Muscle layer of colon (tissue), 2 donors: ENCODE results near the gene NCOR1.

ENCODE experiments used
- H3K27ac ChIP-seq: one replicate; pipeline ENCODE4 v1.7.0; 2013; ENCODE audit warnings: low read depth, mild to moderate bottlenecking, low read length, moderate library complexity
- H3K27me3 ChIP-seq, 2 donors: one replicate each; pipeline ENCODE4 v1.7.0; 2013; ENCODE audit warnings: low read length in 2 of 2, mild to moderate bottlenecking in 2 of 2; ENCODE audit not compliant: insufficient read depth in 2 of 2, control insufficient read depth in 1 of 2
- H3K36me3 ChIP-seq: one replicate; pipeline ENCODE4 v1.7.0; 2013; ENCODE audit warnings: mild to moderate bottlenecking, low read length; ENCODE audit not compliant: insufficient read depth
- H3K4me1 ChIP-seq: one replicate; pipeline ENCODE4 v1.7.0; 2013; ENCODE audit warnings: mild to moderate bottlenecking, low read length; ENCODE audit not compliant: insufficient read depth
- H3K4me3 ChIP-seq, 2 donors: one replicate each; pipeline ENCODE4 v1.7.0; 2013; ENCODE audit warnings: low read length in 2 of 2, low read depth in 1 of 2, mild to moderate bottlenecking in 1 of 2, moderate library complexity in 1 of 2
- H3K9ac ChIP-seq: one replicate; pipeline ENCODE4 v1.7.0; 2013; ENCODE audit warnings: low read length
- H3K9me3 ChIP-seq: one replicate; pipeline ENCODE4 v1.7.0; 2013; ENCODE audit warnings: mild to moderate bottlenecking, low read length
- donor health status: abdominal sarcoma.
- donor health status: Adenocarcinoma of cecum.

Gene NCOR1

DNA sequence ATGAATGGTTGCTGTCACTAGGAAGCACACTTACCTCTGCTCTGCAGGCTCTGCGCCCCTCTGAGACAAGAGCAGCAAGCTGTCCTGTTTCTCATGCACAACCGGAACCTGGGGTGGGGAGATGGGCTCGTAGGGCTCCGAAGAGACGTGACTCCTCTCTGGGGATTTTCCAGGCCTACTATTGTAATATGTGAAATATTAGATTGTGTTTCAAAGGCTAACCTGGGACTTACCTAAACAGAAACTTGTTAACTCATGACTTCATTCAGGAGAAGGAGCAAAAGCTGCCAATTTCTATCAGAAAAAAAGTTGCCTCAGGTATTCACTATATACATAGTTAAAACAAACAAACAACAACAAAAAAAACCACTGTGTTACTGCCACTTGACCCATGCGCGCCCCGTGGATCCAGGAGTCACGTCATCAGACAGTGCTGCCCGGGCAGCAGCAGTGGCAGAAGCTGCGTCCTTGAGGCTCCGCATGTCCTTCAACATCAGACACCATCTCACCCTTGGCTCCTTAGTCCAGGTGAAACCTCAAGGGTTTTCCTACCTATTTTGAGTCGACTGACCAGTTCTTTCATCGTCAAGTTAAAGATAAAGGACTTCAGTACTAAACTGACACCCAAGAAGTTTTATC is 166.4 kb downstream of the NCOR1 start:
- Histone ChIP-seq H3K36me3 (peaks cover 55% of the 10 kb centered on the region), H3K27ac (no peak overlapping the region), H3K27me3 (no peaks in the 10 kb centered on the region)

DNA sequence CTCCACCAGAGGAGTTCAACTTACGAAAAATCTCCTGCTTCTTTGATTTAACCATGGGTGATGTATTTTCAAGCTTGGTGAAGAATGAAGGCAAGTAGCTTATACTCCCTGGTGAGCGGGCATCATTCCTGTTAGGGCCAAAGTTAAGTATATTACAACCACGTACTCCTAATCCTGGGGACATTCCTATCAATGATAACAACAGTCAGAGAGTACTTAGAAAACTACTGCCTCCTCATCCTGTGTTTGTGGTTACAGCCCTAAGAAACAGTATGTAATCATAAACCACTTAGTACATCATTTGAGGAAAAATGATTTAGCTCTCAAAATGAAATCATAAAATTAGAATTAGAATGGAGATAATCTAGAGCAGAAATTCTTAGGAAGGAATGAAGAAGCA is 168.4 kb downstream of the NCOR1 start:
- Histone ChIP-seq H3K36me3 (peaks cover 59% of the 10 kb centered on the region), H3K4me3 (no peak overlapping the region), H3K9ac (no peak overlapping the region), H3K27me3 (no peaks in the 10 kb centered on the region), H3K9me3 (no peaks in the 10 kb centered on the region), H3K4me1 (no peaks in the 10 kb centered on the region), H3K27ac (no peak overlapping the region)

More for the DNA sequence above, 166.4 kb downstream of the NCOR1 start:
- no peak overlapping the region for H3K4me3 ChIP-seq
- no peak overlapping the region for H3K9ac ChIP-seq
- no peaks in the 10 kb centered on the region for H3K4me1 ChIP-seq
- H3K9me3 ChIP-seq, result no peaks in the 10 kb centered on the region

DNA sequence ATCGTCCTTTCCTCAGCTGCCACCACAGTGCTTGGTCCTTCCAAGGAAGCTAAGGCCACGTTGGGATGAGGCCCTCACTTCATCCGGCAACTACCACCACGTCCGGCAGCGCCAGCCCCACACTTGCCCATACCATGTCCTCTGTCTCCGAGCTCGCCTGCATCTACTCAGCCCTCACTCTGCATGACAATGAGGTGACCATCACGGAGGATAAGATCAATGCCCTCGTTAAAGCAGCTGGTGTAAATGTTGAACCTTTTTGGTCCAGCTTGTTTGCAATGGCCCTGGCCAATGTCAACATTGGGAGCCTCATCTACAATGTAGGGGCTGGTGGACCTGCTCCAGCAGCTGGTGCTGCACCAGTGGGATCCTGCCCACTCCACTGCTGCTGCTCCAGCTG is 170.8 kb downstream of the NCOR1 start:
- no peaks in the 10 kb centered on the region for H3K4me1 ChIP-seq
- H3K27ac ChIP-seq, result no peak overlapping the region
- no peaks in the 10 kb centered on the region for H3K9me3 ChIP-seq
- H3K4me3 ChIP-seq, result no peak overlapping the region
- H3K36me3 ChIP-seq, result peaks cover 69% of the 10 kb centered on the region
- H3K9ac ChIP-seq, result no peak overlapping the region
- no peaks in the 10 kb centered on the region for H3K27me3 ChIP-seq

DNA sequence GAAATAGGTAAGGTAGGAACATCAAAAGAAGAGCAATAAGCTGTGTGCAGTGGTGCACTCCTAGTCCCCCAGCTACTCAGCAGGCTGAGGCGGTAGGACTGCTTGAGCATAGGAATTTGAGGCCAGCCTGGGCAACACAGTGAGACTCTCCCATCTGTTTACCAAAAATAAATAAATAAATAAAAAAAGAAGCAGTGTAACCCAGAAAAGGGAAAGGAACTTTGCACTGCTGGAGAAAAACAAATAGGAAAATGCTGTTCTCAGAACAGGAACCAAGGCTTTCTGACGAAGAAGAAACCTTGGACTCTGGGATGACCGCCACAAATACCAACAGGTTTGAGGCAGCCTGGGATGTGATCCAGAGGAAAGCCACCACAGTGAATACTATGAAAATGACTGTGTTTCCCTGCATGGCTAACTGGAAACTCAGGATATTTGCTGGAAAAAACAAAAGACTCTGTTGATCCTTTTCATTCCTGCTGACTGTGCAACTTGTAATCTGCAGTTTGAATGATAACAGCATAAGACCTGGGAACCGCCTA is 174.6 kb downstream of the NCOR1 start:
- Histone ChIP-seq H3K4me1 (no peaks in the 10 kb centered on the region), H3K27me3 (no peaks in the 10 kb centered on the region), H3K4me3 (no peak overlapping the region), H3K36me3 (peaks cover 61% of the 10 kb centered on the region), H3K9me3 (no peaks in the 10 kb centered on the region), H3K9ac (no peak overlapping the region), H3K27ac (no peak overlapping the region)

DNA sequence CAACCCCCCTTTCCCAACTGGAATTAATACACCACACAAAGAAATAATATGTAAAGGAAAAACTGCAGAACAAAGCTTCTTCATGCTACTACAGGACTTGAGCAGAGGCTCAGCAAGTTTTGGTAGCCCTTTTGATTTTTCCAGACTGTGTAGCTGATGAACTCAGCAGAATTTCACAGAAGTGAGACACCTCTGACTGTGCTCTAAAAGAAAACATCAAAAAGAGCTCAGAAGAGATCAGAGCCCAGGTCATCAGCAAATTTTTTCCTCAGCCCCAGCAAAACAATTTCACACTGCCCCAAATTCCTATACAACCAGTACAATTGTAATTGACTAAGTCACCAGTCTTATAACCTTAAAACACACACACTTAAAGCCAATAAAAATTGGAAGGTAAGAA is 177.7 kb downstream of the NCOR1 start:
- Histone ChIP-seq H3K9ac (no peak overlapping the region), H3K27me3 (no peaks in the 10 kb centered on the region), H3K27ac (no peak overlapping the region), H3K4me3 (no peak overlapping the region), H3K4me1 (no peaks in the 10 kb centered on the region), H3K9me3 (no peaks in the 10 kb centered on the region), H3K36me3 (peaks cover 69% of the 10 kb centered on the region)

DNA sequence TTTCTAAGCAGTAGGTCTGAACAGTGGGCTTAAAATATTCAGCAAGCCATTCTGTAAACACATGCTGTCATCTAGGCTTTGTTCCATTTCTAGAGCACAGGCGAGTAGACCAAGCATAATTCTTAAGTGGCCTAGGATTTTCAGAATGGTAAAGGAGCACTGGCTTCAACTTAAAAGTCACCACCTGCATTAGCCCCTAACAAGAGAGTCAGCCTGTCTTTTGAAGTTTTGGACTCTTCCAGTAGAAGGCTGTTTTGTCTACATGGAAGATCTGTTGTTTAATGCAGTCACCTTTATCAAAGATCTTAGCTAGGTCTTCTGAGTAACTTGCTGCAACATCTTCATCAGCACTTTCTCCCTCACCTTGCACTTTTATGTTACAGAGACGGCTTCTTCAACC is 179.1 kb downstream of the NCOR1 start:
- Histone ChIP-seq H3K36me3 (peaks cover 74% of the 10 kb centered on the region), H3K9me3 (no peaks in the 10 kb centered on the region), H3K4me3 (no peak overlapping the region)

GRCh38 chr17:16033729-16034349 is 181.5 kb downstream of the NCOR1 start:
- no peak overlapping the region for H3K9ac ChIP-seq
- H3K27ac ChIP-seq, result no peak overlapping the region
- no peaks in the 10 kb centered on the region for H3K9me3 ChIP-seq
- H3K27me3 ChIP-seq, result no peaks in the 10 kb centered on the region
- H3K4me3 ChIP-seq, result no peak overlapping the region
- no peaks in the 10 kb centered on the region for H3K4me1 ChIP-seq
- H3K36me3 ChIP-seq, result peaks cover 81% of the 10 kb centered on the region

More for the DNA sequence above, 179.1 kb downstream of the NCOR1 start:
- Histone ChIP-seq H3K27ac (no peak overlapping the region), H3K27me3 (no peaks in the 10 kb centered on the region), H3K4me1 (no peaks in the 10 kb centered on the region), H3K9ac (no peak overlapping the region)

GRCh38 chr17:16027708-16028584 is 187.4 kb downstream of the NCOR1 start:
- peaks cover 78% of the 10 kb centered on the region for H3K36me3 ChIP-seq
- H3K27ac ChIP-seq, result no peak overlapping the region

GRCh38 chr17:16026895-16027294 is 188.4 kb downstream of the NCOR1 start:
- H3K36me3 ChIP-seq, result peaks cover 68% of the 10 kb centered on the region
- H3K27me3 ChIP-seq, result no peaks in the 10 kb centered on the region
- no peak overlapping the region for H3K27ac ChIP-seq
- H3K4me1 ChIP-seq, result peaks cover under 1% of the 10 kb centered on the region
- H3K9me3 ChIP-seq, result no peaks in the 10 kb centered on the region
- no peak overlapping the region for H3K4me3 ChIP-seq
- no peak overlapping the region for H3K9ac ChIP-seq

More at GRCh38 chr17:16027708-16028584, 187.4 kb downstream of the NCOR1 start:
- Histone ChIP-seq H3K9me3 (no peaks in the 10 kb centered on the region), H3K4me3 (no peak overlapping the region), H3K4me1 (no peaks in the 10 kb centered on the region), H3K9ac (no peak overlapping the region), H3K27me3 (no peaks in the 10 kb centered on the region)

- Histone ChIP-seq H3K9ac (no peak overlapping the region), H3K27me3 (no peaks in the 10 kb centered on the region), H3K4me1 (peaks cover 7% of the 10 kb centered on the region), H3K4me3 (no peak overlapping the region), H3K36me3 (peaks cover 54% of the 10 kb centered on the region), H3K9me3 (no peaks in the 10 kb centered on the region), H3K27ac (no peak overlapping the region)
Measured at GRCh38 chr17:16025202-16025601, 190.1 kb downstream of the NCOR1 start.

- no peaks in the 10 kb centered on the region for H3K27me3 ChIP-seq
- no peaks in the 10 kb centered on the region for H3K9me3 ChIP-seq
- H3K9ac ChIP-seq, result no peak overlapping the region
- H3K27ac ChIP-seq, result no peak overlapping the region
- peaks cover 15% of the 10 kb centered on the region for H3K4me1 ChIP-seq
- peaks cover 45% of the 10 kb centered on the region for H3K36me3 ChIP-seq
- H3K4me3 ChIP-seq, result no peak overlapping the region
Measured at GRCh38 chr17:16023881-16024280, 191.5 kb downstream of the NCOR1 start.
